MM.1S (cell line): ENCODE data around the gene E2F8.

Experiments used
- DNase-seq: peaks from one replicate; pipeline ENCODE4 v3.0.0-alpha.2; 2015
- H2AFZ ChIP-seq: fragments of 300-600 bp; sonication (generic); 2 replicates; pipeline ENCODE4 v1.6.0; 2016; ENCODE audit warnings: antibody characterized with exemption, low read length
- H3F3A ChIP-seq: fragments of 300-600 bp; sonication (generic); 2 replicates; pipeline ENCODE4 v1.6.1; 2016; ENCODE audit warnings: mild to moderate bottlenecking, antibody characterized with exemption, low read length, moderate library complexity, mixed read lengths; ENCODE audit not compliant: insufficient read depth
- H3K27ac ChIP-seq: fragments of 300-600 bp; sonication (generic); 2 replicates; pipeline ENCODE4 v1.5.1; 2016; ENCODE audit warnings: mild to moderate bottlenecking, low read length
- H3K27me3 ChIP-seq: fragments of 300-600 bp; sonication (generic); replicated peaks from 2 replicates; pipeline ENCODE4 v1.6.0; 2016; ENCODE audit warnings: low read length; ENCODE audit not compliant: insufficient read depth
- H3K36me3 ChIP-seq: fragments of 300-600 bp; sonication (generic); replicated peaks from 2 replicates; pipeline ENCODE4 v1.6.1; 2016; ENCODE audit warnings: mild to moderate bottlenecking, low read length, mixed read lengths; ENCODE audit not compliant: insufficient read depth
- H3K4me1 ChIP-seq: fragments of 300-600 bp; sonication (generic); 2 replicates; pipeline ENCODE4 v1.6.1; 2016; ENCODE audit warnings: low read length, mixed read lengths
- H3K4me2 ChIP-seq: fragments of 300-600 bp; sonication (generic); 2 replicates; pipeline ENCODE4 v1.6.0; 2016; ENCODE audit warnings: low read depth, low read length
- H3K4me3 ChIP-seq: fragments of 300-600 bp; sonication (generic); 2 replicates; pipeline ENCODE4 v1.5.1; 2016; ENCODE audit warnings: low read length, mixed read lengths
- H3K79me2 ChIP-seq: fragments of 300-600 bp; sonication (generic); 2 replicates; pipeline ENCODE4 v1.6.1; 2016; ENCODE audit warnings: mixed run types, low read length, mixed read lengths
- H3K9ac ChIP-seq: fragments of 300-600 bp; sonication (generic); 2 replicates; pipeline ENCODE4 v1.6.1; 2016; ENCODE audit warnings: low read length, mixed read lengths
- H3K9me2 ChIP-seq: fragments of 300-600 bp; sonication (generic); replicated peaks from 2 replicates; pipeline ENCODE4 v1.6.1; 2016; ENCODE audit warnings: mild to moderate bottlenecking, low read length, mixed read lengths; ENCODE audit not compliant: insufficient read depth
- H3K9me3 ChIP-seq: fragments of 300-600 bp; sonication (generic); replicated peaks from 2 replicates; pipeline ENCODE4 v1.6.1; 2016; ENCODE audit warnings: mild to moderate bottlenecking, low read length, mixed read lengths; ENCODE audit not compliant: insufficient read depth
- H4K20me1 ChIP-seq: fragments of 300-600 bp; sonication (generic); 2 replicates; pipeline ENCODE4 v1.6.1; 2016; ENCODE audit warnings: mild to moderate bottlenecking, low read length, moderate library complexity, mixed read lengths; ENCODE audit not compliant: insufficient read depth
- CTCF ChIP-seq: fragments of 300-600 bp; sonication (generic); IDR thresholded peaks from 2 replicates; pipeline ENCODE4 v1.5.1; 2016; ENCODE audit warnings: antibody characterized with exemption, low read length, mixed read lengths
- EZH2 ChIP-seq: fragments of 300-600 bp; sonication (generic); optimal IDR thresholded peaks from 2 replicates; pipeline ENCODE3; 2017; ENCODE audit warnings: low read depth, mild to moderate bottlenecking, antibody characterized with exemption, low read length, mixed read lengths
- EZH2phosphoT487 ChIP-seq: fragments of 300-600 bp; sonication (generic); IDR thresholded peaks from 2 replicates; pipeline ENCODE4 v1.6.1; 2018; ENCODE audit warnings: antibody characterized with exemption, low read length

E2F8 gene

GRCh38 chr11:19201737-19202605 lies 38.8 kb downstream of the E2F8 start, which contains the start of gene CSRP3:
TSS of gene CSRP3 (minus strand) at chr11:19201983. CDS start at chr11:19192448, 9,535 bp downstream.
- Histone ChIP-seq H3K27me3 (no peaks in the 10 kb centered on the region), H3K79me2 (no peaks in the 10 kb centered on the region), H3K4me3 (no peak within 1 kb of the TSS), H3K9me3 (no peaks in the 10 kb centered on the region), H3K36me3 (no peaks in the 10 kb centered on the region), H4K20me1 (no peaks in the 10 kb centered on the region), H3F3A (no peaks in the 10 kb centered on the region), H3K9me2 (no peaks in the 10 kb centered on the region), H3K9ac (no peak within 1 kb of the TSS), H3K4me1 (no peaks in the 10 kb centered on the region), H3K4me2 (no peak within 1 kb of the TSS), H3K27ac (no peak within 1 kb of the TSS), H2AFZ (no peak within 1 kb of the TSS)
- TF ChIP-seq EZH2 (no peak), EZH2phosphoT487 (no peak), CTCF (no peak)
- DNase-seq, result no peak

- no peaks in the 10 kb centered on the region for H3K27me3 ChIP-seq
- H2AFZ ChIP-seq, result no peak overlapping the region
- H3K9me3 ChIP-seq, result no peaks in the 10 kb centered on the region
- no peak overlapping the region for H3K27ac ChIP-seq
- TF ChIP-seq CTCF (no peak), EZH2phosphoT487 (no peak), EZH2 (no peak)
- no peaks in the 10 kb centered on the region for H3K36me3 ChIP-seq
- no peak overlapping the region for H3K9ac ChIP-seq
- no peaks in the 10 kb centered on the region for H3F3A ChIP-seq
- no peaks in the 10 kb centered on the region for H3K4me1 ChIP-seq
- H3K4me2 ChIP-seq, result no peak overlapping the region
- no peak overlapping the region for H3K4me3 ChIP-seq
- no peaks in the 10 kb centered on the region for H3K9me2 ChIP-seq
- H3K79me2 ChIP-seq, result no peaks in the 10 kb centered on the region
- no peaks in the 10 kb centered on the region for H4K20me1 ChIP-seq
- no peak for DNase-seq
These were observed 40.1 kb downstream of the E2F8 start for GRCh38 chr11:19200410-19201201.

- Histone ChIP-seq H3K4me2 (no peak overlapping the region), H3F3A (no peaks in the 10 kb centered on the region), H3K4me3 (no peak overlapping the region), H2AFZ (no peak overlapping the region), H3K27me3 (no peaks in the 10 kb centered on the region), H3K4me1 (no peaks in the 10 kb centered on the region), H3K9ac (no peak overlapping the region), H4K20me1 (no peaks in the 10 kb centered on the region), H3K9me2 (no peaks in the 10 kb centered on the region), H3K36me3 (no peaks in the 10 kb centered on the region), H3K9me3 (no peaks in the 10 kb centered on the region), H3K79me2 (no peaks in the 10 kb centered on the region), H3K27ac (no peak overlapping the region)
- TF ChIP-seq CTCF (no peak), EZH2phosphoT487 (no peak), EZH2 (no peak)
- no peak for DNase-seq
These were observed 41.0 kb downstream of the E2F8 start for GRCh38 chr11:19199771-19200170.
